ENCODE measurements around the gene ZNF141.
A peak's percentile ranks its signal among the peaks of the same experiment; 100 is the strongest.
"Not testable (repeated sequence)": the region's sequence is repeated elsewhere in the genome, so short reads cannot be mapped to it uniquely, and the experiment has no call there.

Gene ZNF141

GRCh38 chr4:337143-337931 lies at the start of gene ZNF141:
ZNF141 (plus strand) TSS chr4:337814; CDS start chr4:337984, 170 bp downstream.
- DNase-seq = peak; percentile 63 to 99 (median 95)

- DNase-seq = no peak
Observed at GRCh38 chr4:288891-289290, 48.7 kb upstream of the ZNF141 start.

GRCh38 chr4:294732-295131 lies 42.9 kb upstream of the ZNF141 start:
- no peak for DNase-seq

- no peak for DNase-seq
Observed at GRCh38 chr4:302381-302780, 35.2 kb upstream of the ZNF141 start.

- DNase-seq = not testable (repeated sequence)
Observed at GRCh38 chr4:304516-304915, 33.1 kb upstream of the ZNF141 start.

- peak in 24 of 51 donors; percentile 0 to 47 (median 19) for DNase-seq
Observed at GRCh38 chr4:304969-305680, 32.5 kb upstream of the ZNF141 start, which contains the start of gene ZNF732. ZNF732 (minus strand) TSS chr4:305474; CDS start chr4:305310, 164 bp downstream.

- no peak for DNase-seq
Observed at GRCh38 chr4:306551-306961, 31.1 kb upstream of the ZNF141 start.

- no peak for DNase-seq
Observed at GRCh38 chr4:309807-310206, 27.8 kb upstream of the ZNF141 start.

GRCh38 chr4:314296-314903 lies 23.2 kb upstream of the ZNF141 start:
- DNase-seq = no peak

- DNase-seq = no peak
Observed at GRCh38 chr4:328729-329128, 8.9 kb upstream of the ZNF141 start.

GRCh38 chr4:335515-335914 lies 2.1 kb upstream of the ZNF141 start:
- DNase-seq = no peak

- DNase-seq = peak in 23 of 51 donors; percentile 2 to 46 (median 20)
Observed at GRCh38 chr4:336099-336892, 1.3 kb upstream of the ZNF141 start.

- peak in 6 of 51 donors; percentile 19 to 48 (median 36) for DNase-seq
Observed at GRCh38 chr4:336893-337142, 796 bp upstream of the ZNF141 start.

GRCh38 chr4:337932-338758 lies 531 bp downstream of the ZNF141 start:
- peak in 17 of 51 donors; percentile 10 to 62 (median 39) for DNase-seq

GRCh38 chr4:338759-339097 lies 1.1 kb downstream of the ZNF141 start:
- no peak for DNase-seq

- DNase-seq = no peak
Observed at GRCh38 chr4:340011-340410, 2.4 kb downstream of the ZNF141 start.

- no peak for DNase-seq
Observed at GRCh38 chr4:373062-373839, 35.6 kb downstream of the ZNF141 start.

- DNase-seq = no peak
Observed at GRCh38 chr4:374298-375160, 36.9 kb downstream of the ZNF141 start.

Data from hypothalamus (tissue), 51 donors.